KMS-11 (cell line): ENCODE data around the gene ATL2.

Source experiments
- H2AFZ ChIP-seq: fragments of 200-600 bp; sonication (generic); 2 replicates; pipeline ENCODE4 v1.6.1; 2016; ENCODE audit warnings: antibody characterized with exemption, mixed run types, low read depth
- H3K27ac ChIP-seq: fragments of 200-600 bp; sonication (generic); 2 replicates; pipeline ENCODE4 v1.6.1; 2016; ENCODE audit warnings: mild to moderate bottlenecking, mixed run types
- H3K27me3 ChIP-seq: fragments of 200-600 bp; sonication (generic); 2 replicates; pipeline ENCODE4 v1.6.1; 2017; ENCODE audit warnings: mild to moderate bottlenecking, low read depth, mixed run types, moderate library complexity; ENCODE audit not compliant: insufficient read depth
- H3K36me3 ChIP-seq: fragments of 200-600 bp; sonication (generic); 2 replicates; pipeline ENCODE4 v1.6.1; 2017; ENCODE audit warnings: mild to moderate bottlenecking, mixed run types; ENCODE audit not compliant: insufficient read depth
- H3K4me1 ChIP-seq: fragments of 200-600 bp; sonication (generic); 2 replicates; pipeline ENCODE4 v1.6.1; 2016; ENCODE audit warnings: mild to moderate bottlenecking, low read depth, mixed run types; ENCODE audit not compliant: poor library complexity, severe bottlenecking
- H3K4me2 ChIP-seq: fragments of 200-600 bp; sonication (generic); 2 replicates; pipeline ENCODE4 v1.7.0; 2016; ENCODE audit warnings: mild to moderate bottlenecking, mixed run types
- H3K4me3 ChIP-seq: fragments of 200-600 bp; sonication (generic); IDR thresholded peaks from 2 replicates; pipeline ENCODE4 v1.6.1; 2017; ENCODE audit warnings: low read depth, low read length, mixed read lengths; ENCODE audit not compliant: insufficient read depth
- H3K79me2 ChIP-seq: fragments of 200-600 bp; sonication (generic); 2 replicates; pipeline ENCODE4 v1.6.1; 2016; ENCODE audit warnings: low read depth, mixed run types; ENCODE audit not compliant: insufficient read depth
- H3K9ac ChIP-seq: fragments of 200-600 bp; sonication (generic); 2 replicates; pipeline ENCODE4 v1.6.1; 2016; ENCODE audit warnings: mild to moderate bottlenecking, mixed run types
- H4K20me1 ChIP-seq: fragments of 200-600 bp; sonication (generic); 2 replicates; pipeline ENCODE4 v1.6.1; 2016; ENCODE audit warnings: mild to moderate bottlenecking, mixed run types; ENCODE audit not compliant: insufficient read depth
- TF ChIP-seq, protein P1 (sequence below): fragments of 200-600 bp; sonication (generic); conservative IDR thresholded peaks from 2 replicates; pipeline ENCODE4 v1.6.1; 2017; ENCODE audit warnings: low read depth, mild to moderate bottlenecking, antibody characterized with exemption, low read length, moderate library complexity, mixed read lengths

ATL2 gene

DNA sequence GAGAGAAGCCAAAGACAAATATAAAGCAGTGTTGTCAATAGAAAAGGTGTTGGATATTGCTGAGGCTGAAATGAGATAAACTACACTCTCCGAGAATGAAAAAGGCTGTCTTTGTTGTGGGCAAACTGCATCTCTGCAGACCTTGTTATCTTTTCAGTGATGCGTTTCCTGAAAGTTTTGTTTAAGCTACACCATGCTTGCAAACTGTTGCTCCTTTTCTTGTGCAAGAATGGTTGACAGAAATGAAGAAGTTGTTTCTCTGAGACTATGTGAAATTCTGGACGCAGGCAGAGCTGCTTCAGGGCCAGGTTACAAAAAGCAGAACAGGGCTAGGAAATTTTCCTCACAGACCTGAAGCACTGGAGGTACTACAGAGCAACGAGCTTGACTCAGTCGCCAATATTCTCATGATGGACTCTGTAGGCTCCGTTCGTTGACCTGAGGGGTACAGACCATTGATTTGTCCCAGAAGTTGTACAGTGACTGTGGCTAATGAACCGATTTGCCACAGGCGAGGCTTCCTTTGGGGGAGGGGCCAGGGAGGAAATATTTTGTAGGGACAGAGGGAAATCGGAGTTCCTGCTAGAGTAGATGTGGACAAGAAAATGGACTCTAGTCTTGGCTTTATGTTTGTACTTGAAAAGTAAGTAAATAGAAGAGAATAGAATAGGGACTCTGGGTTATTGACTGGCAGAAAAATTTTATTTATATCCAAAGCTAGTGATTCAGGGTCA, 3.5 kb upstream of the ATL2 start:
- H3K4me1 ChIP-seq = peaks cover 11% of the 10 kb centered on the region
- H3K4me3 ChIP-seq = no peak overlapping the region
- peaks cover 4% of the 10 kb centered on the region; the same call in 1 of the 2 replicates for H4K20me1 ChIP-seq
- peaks cover 10% of the 10 kb centered on the region for H3K79me2 ChIP-seq
- H3K9ac ChIP-seq = no peak overlapping the region
- no peak overlapping the region for H3K4me2 ChIP-seq
- H3K27ac ChIP-seq = no peak overlapping the region
- no peaks in the 10 kb centered on the region for H3K36me3 ChIP-seq
- no peak overlapping the region for H2AFZ ChIP-seq
- TF ChIP-seq, protein P1, sequence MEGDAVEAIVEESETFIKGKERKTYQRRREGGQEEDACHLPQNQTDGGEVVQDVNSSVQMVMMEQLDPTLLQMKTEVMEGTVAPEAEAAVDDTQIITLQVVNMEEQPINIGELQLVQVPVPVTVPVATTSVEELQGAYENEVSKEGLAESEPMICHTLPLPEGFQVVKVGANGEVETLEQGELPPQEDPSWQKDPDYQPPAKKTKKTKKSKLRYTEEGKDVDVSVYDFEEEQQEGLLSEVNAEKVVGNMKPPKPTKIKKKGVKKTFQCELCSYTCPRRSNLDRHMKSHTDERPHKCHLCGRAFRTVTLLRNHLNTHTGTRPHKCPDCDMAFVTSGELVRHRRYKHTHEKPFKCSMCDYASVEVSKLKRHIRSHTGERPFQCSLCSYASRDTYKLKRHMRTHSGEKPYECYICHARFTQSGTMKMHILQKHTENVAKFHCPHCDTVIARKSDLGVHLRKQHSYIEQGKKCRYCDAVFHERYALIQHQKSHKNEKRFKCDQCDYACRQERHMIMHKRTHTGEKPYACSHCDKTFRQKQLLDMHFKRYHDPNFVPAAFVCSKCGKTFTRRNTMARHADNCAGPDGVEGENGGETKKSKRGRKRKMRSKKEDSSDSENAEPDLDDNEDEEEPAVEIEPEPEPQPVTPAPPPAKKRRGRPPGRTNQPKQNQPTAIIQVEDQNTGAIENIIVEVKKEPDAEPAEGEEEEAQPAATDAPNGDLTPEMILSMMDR = no peak
- H3K27me3 ChIP-seq = no peaks in the 10 kb centered on the region

DNA sequence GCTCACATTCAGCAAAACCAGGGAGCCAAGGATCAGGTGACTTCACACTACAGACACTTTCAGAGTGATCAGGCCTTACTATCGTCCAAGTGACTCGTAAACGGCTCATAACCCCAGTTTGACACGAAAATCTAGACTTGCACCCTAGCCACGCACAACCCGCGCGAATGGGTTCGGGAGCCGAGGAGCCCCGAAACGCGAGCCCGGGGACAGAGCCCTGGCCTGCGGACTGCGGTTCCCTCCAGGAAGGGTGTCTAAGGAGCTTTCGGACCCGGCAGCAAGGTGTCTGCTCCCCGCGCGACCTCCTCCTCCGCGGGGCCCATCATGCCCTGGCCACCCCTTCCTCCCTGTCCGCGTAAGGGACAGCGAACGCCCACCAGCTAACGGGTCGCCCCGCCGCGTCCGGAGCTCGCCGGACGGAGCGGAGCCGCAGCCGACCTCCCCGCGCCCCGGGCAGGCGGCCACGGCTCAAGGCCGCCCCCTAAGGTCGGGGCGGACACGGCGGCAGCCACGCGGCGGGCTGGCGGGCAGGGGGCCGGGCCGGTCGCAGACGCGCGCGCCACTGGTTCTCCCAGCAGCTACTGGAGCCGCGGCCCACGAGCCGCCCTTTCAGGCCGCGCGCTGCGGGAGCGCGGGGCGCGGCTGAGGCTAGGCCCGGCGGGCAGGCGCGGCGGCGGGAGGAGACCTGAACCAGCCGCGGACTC, 575 bp downstream of the ATL2 start:
- Histone ChIP-seq H3K79me2 (peaks cover 50% of the 10 kb centered on the region), H3K9ac (peak overlapping the region; percentile 96), H3K4me1 (peaks cover 48% of the 10 kb centered on the region), H3K27me3 (no peaks in the 10 kb centered on the region), H3K4me2 (peak overlapping the region; percentile 98), H3K4me3 (peak overlapping the region; percentile 83), H2AFZ (peak overlapping the region; percentile 91), H4K20me1 (peaks cover 43% of the 10 kb centered on the region), H3K36me3 (no peaks in the 10 kb centered on the region), H3K27ac (peak overlapping the region; percentile 92)
- TF ChIP-seq, protein P1 = no peak; the same call in none of the 2 replicates

DNA sequence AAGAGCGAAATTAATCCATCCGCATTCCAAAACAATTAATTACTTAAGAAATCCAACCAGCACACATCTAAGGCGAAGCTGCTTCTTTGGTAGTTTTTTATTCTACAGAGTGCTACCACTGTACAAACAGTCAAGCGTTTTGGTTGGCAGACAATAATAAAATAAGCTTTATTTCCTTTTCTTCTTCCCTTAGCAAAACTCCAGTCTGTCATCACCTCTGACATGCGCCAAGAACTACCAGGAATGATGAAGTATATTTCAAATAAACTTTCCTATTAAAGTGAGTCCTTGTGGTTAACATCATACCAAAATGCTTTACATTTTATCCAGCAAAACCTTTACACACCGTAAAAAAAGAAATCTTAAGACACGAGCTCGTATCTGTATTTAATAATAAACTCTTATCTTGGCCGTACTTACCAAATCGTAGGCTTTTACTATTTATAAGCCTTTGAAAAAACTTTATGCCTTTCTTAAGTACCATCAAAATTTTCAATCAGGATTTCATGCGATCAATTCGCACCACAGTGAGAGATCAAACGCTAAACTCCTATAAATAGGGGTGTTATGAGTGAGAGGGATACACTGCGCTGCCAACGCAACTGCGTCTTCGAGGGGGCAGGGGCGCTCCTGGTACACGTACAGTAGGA, 1.3 kb downstream of the ATL2 start:
- Histone ChIP-seq H3K9ac (peak overlapping the region; percentile 96; the same call in 1 of the 2 replicates), H3K4me3 (peak overlapping the region; percentile 83), H4K20me1 (peaks cover 43% of the 10 kb centered on the region), H2AFZ (peak overlapping the region; percentile 32; the same call in 1 of the 2 replicates), H3K27me3 (no peaks in the 10 kb centered on the region), H3K27ac (peak overlapping the region; percentile 92), H3K79me2 (peaks cover 57% of the 10 kb centered on the region), H3K4me2 (peak overlapping the region; percentile 98), H3K36me3 (no peaks in the 10 kb centered on the region), H3K4me1 (peaks cover 55% of the 10 kb centered on the region)
- TF ChIP-seq, protein P1 = no peak

DNA sequence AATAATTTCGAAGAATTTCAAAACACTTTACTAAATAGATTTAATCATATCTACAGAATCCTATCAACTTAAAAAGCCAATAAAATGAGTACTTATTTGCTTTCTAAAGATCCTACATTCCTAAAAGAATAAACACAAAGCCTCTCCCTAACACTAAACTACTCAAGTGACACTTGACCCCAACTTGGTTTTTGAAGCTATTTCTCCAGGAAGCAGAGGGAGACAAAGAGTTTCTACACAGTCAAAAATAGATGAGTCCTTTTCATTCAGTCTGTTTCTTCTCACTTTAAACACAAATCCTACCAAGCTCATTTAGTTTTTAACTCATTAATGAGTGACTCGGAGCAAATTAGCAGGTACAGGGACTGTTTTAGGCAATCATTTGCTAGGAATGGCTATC, 2.1 kb downstream of the ATL2 start:
- Histone ChIP-seq H3K4me1 (peaks cover 56% of the 10 kb centered on the region), H3K27ac (no peak overlapping the region)

More for the DNA sequence above, 2.1 kb downstream of the ATL2 start:
- Histone ChIP-seq H2AFZ (no peak overlapping the region), H3K79me2 (peaks cover 65% of the 10 kb centered on the region), H3K4me2 (peak overlapping the region; percentile 98), H4K20me1 (peaks cover 43% of the 10 kb centered on the region), H3K27me3 (no peaks in the 10 kb centered on the region), H3K36me3 (no peaks in the 10 kb centered on the region), H3K4me3 (no peak overlapping the region), H3K9ac (no peak overlapping the region)
- TF ChIP-seq, protein P1 = no peak
